Psoas muscle (tissue), 8 donors: ENCODE data around the gene INO80B. TPM values are rescaled to one million over a fixed set of nuclear protein-coding genes. Genes with fewer than 3 reads are reported as not detected.

Experiments
- ATAC-seq, 4 donors: fragments of 200-7000 bp; cut with Tn5 transposase; one replicate each; pipeline ENCODE4 v1.9.1; 2020; ENCODE audit warnings: moderate library complexity in 3 of 4, mild to moderate bottlenecking in 2 of 4
- DNase-seq, 2 donors: peaks; one replicate each; pipeline ENCODE4 v3.0.0-alpha.2; 2020
- H3K27ac ChIP-seq: fragments of 200-600 bp; one replicate; pipeline ENCODE4 v1.8.0; 2022
- H3K27me3 ChIP-seq, 3 donors: fragments of 200-600 bp in 1 of 3; one replicate each; pipeline versions ENCODE4 v1.6.1 to v1.8.0; 2013 to 2022; ENCODE audit warnings: low read length in 2 of 3, mild to moderate bottlenecking in 2 of 3, moderate library complexity in 1 of 3; ENCODE audit not compliant: insufficient read depth in 3 of 3
- H3K36me3 ChIP-seq, 2 donors: fragments of 200-600 bp in 1 of 2; one replicate each; pipeline versions ENCODE4 v1.6.1 to v1.8.0; 2013 to 2022; ENCODE audit warnings: low read depth in 1 of 2, mild to moderate bottlenecking in 1 of 2, moderate library complexity in 1 of 2; ENCODE audit not compliant: insufficient read depth in 1 of 2
- H3K4me1 ChIP-seq: fragments of 200-600 bp; one replicate; pipeline ENCODE4 v1.8.0; 2022
- H3K4me3 ChIP-seq: fragments of 200-600 bp; one replicate; pipeline ENCODE4 v1.8.0; 2022; ENCODE audit warnings: mild to moderate bottlenecking
- H3K9me3 ChIP-seq: fragments of 200-600 bp; one replicate; pipeline ENCODE4 v1.8.0; 2022
- CTCF ChIP-seq: fragments of 200-600 bp; IDR thresholded peaks from one replicate; pipeline ENCODE4 v1.8.0; 2022; ENCODE audit warnings: antibody characterized with exemption
- WGBS, 3 donors: extraction: QIAGEN DNeasy Blood & Tissue Kit; methylation state at CpG; one replicate each; pipeline versions ENCODE4 v1.1.6 to v1.1.7; 2013; 5-methylcytosine and 5-hydroxymethylcytosine counted together
- intact Hi-C, 2 donors: fragments of 100-400 bp; cut with DNase I; formaldehyde crosslinking; loops; one replicate each; pipeline versions ENCODE4 v1.11.0 to v1.14.2; 2022
- polyA plus RNA-seq, 3 donors: library from polyadenylated mRNA; stranded (reverse); fragments of 200-250 nt; gene quantifications; one replicate each; pipeline ENCODE4 v1.2.3, GENCODE V29; 2013
- total RNA-seq, 4 donors: library from RNA; stranded (reverse); fragmentation: NEBNext Ultra II Directional in 2 of 4; extraction: Animal tissue kit (Norgen Biotek cat#: 25700) in 2 of 4; gene quantifications; one replicate each; pipeline versions ENCODE4 v1.2.1 to v1.2.4, GENCODE V29; 2021 to 2023
- donor health status: healthy with polysubstance abuse.
- donor health status: DM: no; HTN: no; CAD: no; lungs with moderate emphysema.
- donor health status: Bipolar disorder and iron deficiency.
- donor health status: healthy.
- donor health status: DM: yes; HTN: yes; CAD: no.
- donor health status: DM: no; HTN: no; CAD: no.
- donor health status: DM: no; HTN: no; CAD: no.
- donor health status: DM: yes; HTN: yes; CAD: no.

INO80B gene
- total and polyA plus RNA-seq, 7 donors, result 23.6 to 61.1 (median 31.8) TPM

GRCh38 chr2:74447230-74447999 is 7.5 kb upstream of the INO80B start:
- DNase-seq (no peak), ATAC-seq (no peak)
- Histone ChIP-seq H3K4me1 (no peaks in the 10 kb centered on the region), H3K36me3 (no peaks in the 10 kb centered on the region), H3K27me3 (peaks cover 0 to 13% (median 4%) of the 10 kb centered on the region in 3 donors), H3K27ac (no peak overlapping the region), H3K4me3 (no peak overlapping the region), H3K9me3 (no peaks in the 10 kb centered on the region)
- TF ChIP-seq CTCF, result no peak
- WGBS, 3 donors, result 89 to 91% (median 90%) methylated on average over 5 of the region's 5 CpGs
- intact Hi-C loops, result no loop called here

DNA sequence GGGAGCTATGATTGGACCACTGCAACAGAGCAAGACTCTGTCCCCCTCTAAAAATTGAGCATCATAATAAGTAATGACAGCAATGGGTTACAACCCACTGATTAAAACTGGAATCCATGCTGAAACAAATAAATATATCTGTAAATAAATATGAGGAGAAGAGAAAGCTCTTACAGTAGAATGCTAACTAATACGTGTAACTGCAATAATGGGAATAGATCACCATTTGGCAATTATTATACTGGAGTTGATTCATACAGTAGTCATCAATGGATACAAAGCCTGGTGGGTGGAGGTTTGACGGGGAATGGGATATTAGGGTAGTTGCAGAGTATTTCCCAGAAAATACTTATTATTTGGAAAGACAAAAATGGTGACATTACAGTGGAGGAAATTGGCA is 6.1 kb upstream of the INO80B start:
- H3K9me3 ChIP-seq, result no peaks in the 10 kb centered on the region
- WGBS, 3 donors, result 74 to 79% (median 74%) methylated on average over 2 of the region's 2 CpGs
- intact Hi-C loops, result no loop called here
- H3K27me3 ChIP-seq, result peaks cover 0 to 2% (median 0%) of the 10 kb centered on the region in 3 donors
- no peak for DNase-seq
- no peaks in the 10 kb centered on the region for H3K36me3 ChIP-seq
- ATAC-seq, result no peak
- H3K27ac ChIP-seq, result no peak overlapping the region
- no peak overlapping the region for H3K4me3 ChIP-seq
- H3K4me1 ChIP-seq, result no peaks in the 10 kb centered on the region
- TF ChIP-seq CTCF, result no peak

- peaks cover 2% of the 10 kb centered on the region for H3K4me1 ChIP-seq
- WGBS, 3 donors, result 75 to 88% (median 77%) methylated on average over 3 of the region's 3 CpGs
- no peak for TF ChIP-seq CTCF
- H3K4me3 ChIP-seq, result no peak overlapping the region
- DNase-seq (no peak), ATAC-seq (no peak)
- intact Hi-C loops, result no loop called here
- H3K27me3 ChIP-seq, result no peaks in the 10 kb centered on the region
- H3K36me3 ChIP-seq, result no peaks in the 10 kb centered on the region
- H3K9me3 ChIP-seq, result no peaks in the 10 kb centered on the region
- H3K27ac ChIP-seq, result no peak overlapping the region
These were observed 4.2 kb upstream of the INO80B start for GRCh38 chr2:74450570-74451190.

GRCh38 chr2:74457129-74457548 is 2.3 kb downstream of the INO80B start:
- intact Hi-C loops, result loop anchor here in 1 of 2 donors (2.0 kb wide), 1 partner anchor 720 kb away; the partner anchor contains the start of gene TPRKB
- 3 to 5% (median 4%) methylated on average over 24 to 27 of the region's 27 CpGs for WGBS, 3 donors

More at GRCh38 chr2:74457129-74457548, 2.3 kb downstream of the INO80B start:
- Histone ChIP-seq H3K36me3 (peaks cover 0 to 26% of the 10 kb centered on the region in 2 donors), H3K4me3 (peak overlapping the region; percentile 86), H3K4me1 (peaks cover 26% of the 10 kb centered on the region), H3K27ac (peak overlapping the region; percentile 87), H3K9me3 (no peaks in the 10 kb centered on the region), H3K27me3 (no peaks in the 10 kb centered on the region)
- no peak for TF ChIP-seq CTCF
- DNase-seq (no peak), ATAC-seq (no peak)
